GM21737 (cell line): ENCODE data around the gene INPP4A.

Experiments
- ATAC-seq: cut with Tn5 transposase; IDR thresholded peaks from one replicate; pipeline ENCODE4 v1.9.1; 2021; ENCODE audit warnings: mild to moderate bottlenecking, moderate library complexity; ENCODE audit not compliant: unreplicated experiment

Gene INPP4A

GRCh38 chr2:98489486-98489885, 44.8 kb downstream of the INPP4A start:
- no peak for ATAC-seq

GRCh38 chr2:98489971-98490962, 45.6 kb downstream of the INPP4A start:
- no peak for ATAC-seq

DNA sequence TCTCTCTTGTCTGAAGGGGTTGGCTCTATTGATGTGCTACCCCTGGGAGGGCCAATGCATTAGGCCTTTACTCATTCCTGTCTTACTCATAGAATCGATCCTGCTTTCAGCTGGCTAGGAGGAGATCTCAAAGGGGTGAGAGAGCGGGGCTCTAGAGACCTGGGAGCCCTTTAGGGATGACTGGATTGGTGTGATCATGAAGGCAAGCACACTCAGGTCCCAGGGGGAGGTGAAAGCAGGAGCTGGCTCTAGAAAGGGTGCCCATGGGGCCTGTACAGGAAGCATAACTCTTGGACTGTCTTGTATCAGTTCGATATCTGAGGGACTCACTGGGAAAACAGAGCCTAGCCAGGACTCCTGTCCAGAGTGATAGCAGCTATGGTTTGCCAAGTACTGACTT, 47.8 kb downstream of the INPP4A start:
- no peak for ATAC-seq

DNA sequence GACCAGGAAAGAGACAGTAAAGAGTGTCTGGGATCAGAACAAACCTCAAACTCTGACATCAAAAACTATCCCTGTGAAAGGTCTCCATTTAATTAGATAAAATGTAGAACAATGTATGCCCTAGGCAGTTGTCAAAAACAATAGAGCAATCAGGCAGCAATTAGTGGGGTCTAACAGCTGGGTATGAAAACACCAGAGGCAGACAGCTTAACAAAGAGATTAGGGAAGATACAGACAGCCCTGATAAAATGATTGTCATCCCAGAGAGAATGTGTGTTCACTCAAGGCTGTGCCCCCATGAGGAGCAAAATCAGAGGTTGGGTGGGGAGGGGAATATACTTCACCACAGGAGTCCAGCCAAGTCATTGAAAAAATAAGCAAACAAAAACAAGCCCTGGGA, 50.0 kb downstream of the INPP4A start:
- ATAC-seq: no peak

DNA sequence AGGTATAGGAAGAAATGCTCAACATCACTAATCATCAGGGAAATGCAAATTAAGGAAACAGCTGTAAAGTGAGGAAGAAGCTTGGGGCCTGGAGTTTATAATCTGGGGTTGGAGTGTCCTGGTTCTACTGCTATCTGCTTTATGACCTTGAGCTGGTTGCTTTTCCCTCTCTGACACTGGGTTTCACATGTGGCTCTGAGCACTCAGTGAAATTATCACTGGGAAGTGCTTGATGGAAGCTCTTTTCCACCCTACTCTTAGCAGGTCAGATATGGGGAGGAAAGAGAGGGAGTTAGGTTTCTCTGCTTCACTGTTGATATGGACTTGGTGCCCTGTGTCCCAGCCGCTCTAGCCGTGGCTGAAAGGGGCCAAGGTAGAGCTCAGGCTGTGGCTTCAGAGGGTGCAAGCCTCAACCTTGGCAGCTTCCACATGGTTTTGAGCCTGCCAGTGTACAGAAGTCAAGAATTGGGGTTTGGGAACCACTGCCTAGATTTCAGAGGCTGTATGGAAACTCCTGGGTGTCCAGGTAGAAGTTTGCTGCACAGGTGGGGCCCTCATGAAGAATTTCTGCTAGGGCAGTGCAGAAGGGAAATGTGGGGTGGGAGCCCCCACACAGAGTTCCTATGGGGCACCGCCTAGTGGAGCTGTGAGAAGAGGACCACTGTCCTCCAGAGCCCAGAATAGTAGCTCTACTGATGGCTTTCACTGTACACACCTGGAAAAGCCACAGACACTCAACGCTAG, 52.3 kb downstream of the INPP4A start:
- ATAC-seq: no peak

DNA sequence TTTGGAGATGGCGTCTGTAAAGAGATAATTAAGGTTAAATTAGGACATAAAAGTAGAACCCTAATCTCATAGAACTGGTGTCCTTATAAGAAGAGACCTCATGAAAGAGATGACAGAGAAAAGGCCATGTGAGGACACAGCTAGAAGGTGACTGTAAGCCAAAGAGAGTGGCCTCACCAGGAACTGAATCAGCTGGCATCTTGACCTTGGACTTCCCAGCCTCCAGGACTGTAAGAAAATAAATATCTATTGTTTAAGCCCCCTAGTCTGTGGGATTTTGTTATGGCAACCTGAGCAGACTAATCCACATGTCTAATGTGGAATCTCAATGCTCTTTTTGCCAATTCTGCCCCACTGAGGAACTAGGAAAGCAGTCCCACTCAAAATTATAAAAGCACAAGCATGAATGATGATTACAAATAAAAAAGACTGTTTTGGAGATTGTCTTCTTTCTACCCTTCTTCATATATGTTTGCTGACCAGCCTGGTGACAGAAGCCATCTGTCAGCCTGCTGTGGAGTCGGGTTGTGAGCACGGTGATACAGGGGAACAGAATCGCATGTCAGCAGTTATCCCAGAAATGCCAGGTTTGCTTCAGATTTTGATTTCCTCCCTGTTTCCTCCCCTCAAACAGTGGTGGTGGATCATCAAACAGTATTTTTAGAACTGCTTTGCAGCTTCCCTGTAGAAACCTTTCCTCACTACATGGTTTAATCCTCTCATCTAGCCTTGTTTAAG, 54.2 kb downstream of the INPP4A start:
- no peak for ATAC-seq

DNA sequence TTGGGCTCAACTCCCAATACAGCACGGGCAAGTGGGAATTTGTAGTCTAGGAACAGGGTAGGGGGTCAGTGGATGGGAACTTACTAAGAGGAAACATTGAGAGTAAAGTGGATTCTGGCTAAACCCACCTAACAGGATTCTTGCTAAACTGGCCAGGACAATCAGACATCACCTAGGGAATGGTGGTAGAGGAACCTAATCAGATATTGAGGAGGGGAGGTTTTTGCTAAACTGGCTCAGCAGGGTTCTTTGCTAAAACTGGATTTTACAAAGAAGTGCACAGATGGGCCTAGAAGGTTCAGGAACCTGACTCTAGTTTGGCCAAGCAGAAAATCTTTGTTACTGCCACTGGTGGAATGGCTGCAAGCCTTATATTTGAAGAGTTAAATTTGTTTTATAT, 55.9 kb downstream of the INPP4A start:
- ATAC-seq: no peak

DNA sequence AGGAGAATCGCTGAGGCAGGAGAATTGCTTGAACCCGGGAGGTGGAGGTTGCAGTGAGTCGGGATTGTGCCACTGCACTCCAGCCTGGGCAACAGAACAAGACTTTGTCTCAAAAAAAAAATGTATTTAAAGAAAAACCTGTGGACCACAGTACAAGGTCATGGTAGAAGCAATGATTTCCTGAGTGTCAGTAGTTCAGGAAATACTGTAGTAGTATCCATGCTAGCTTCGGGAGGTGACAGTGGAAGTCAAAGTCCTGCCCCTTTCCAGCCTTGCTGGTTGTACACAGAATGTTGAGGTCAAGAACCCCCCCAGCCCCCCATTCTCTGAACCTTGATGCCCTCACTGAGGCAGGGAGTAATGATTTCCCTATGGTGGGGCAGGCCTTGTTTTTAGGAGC, 56.6 kb downstream of the INPP4A start:
- no peak for ATAC-seq

GRCh38 chr2:98501876-98502275, 57.2 kb downstream of the INPP4A start:
- ATAC-seq: no peak

DNA sequence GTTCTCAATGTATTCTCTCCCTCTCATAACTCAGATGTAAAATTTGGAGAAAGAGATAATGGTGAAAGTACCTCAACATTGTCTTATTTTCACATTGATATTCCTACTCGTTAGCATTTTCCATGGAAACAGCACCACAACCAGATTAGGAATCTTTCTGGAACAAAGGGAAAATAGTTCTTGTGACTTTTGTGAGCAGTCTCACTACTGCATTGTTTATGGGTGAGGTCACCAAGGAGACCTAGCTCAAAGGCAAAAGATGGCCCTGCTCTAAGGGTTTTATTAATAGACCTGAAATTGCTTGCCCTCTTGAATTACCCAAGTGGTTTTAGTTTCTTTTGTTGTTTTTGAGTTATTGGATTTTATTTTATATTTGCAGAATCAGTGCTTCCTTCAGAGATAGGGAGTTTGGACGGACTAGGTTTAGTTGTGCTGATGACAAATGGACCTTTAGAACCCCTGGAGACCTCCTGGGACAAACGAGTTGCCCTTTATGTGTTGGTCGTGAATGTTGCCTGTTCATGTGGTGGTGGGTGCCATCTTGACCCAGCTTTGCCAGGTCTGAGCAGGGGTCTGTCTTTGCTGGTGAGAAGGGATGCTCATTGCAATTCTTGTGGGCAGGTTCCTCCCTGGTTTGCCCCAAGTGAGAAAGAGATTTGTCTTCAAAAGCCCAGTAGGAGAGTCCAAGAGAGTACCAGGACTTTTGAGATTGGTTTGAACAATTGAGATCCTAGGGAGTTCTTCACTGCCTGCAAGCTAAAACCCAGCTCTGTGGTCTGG, 58.1 kb downstream of the INPP4A start:
- no peak for ATAC-seq

- no peak for ATAC-seq
Observed at GRCh38 chr2:98503481-98504105, 58.9 kb downstream of the INPP4A start.

DNA sequence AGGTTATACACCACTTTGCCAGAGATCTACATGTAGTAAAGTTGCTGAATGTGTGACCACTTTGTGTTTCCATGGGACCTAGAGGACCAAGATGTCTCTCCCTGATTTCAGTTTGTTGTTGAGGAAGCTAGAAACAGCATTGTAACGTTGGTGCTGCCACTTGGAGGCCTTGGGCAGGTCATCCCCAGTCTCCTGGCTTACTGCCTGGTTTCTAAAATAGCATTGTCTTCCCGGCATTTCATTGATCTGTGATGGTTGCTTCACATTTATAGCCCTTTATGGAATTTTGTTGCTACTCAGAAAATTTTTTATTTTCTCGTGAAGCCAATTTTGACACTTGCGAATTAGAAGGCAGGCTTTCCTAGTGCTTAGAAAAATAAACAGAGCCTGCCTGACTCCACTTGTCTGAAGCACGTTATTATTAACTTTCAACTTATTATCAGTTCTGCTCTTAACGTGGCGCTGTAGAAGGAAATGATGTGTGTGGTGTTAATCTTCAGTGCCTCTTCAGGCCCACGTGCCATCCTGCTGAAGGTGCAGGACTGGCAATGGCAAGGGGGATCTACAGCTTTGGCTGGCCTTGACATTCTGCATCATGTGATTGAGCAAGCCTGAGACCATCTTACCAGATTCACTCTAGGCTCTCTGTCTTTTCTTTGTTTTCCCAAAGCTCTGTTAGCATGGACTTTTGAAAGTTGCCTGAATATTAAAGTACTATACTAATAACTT, 59.9 kb downstream of the INPP4A start:
- ATAC-seq: no peak

DNA sequence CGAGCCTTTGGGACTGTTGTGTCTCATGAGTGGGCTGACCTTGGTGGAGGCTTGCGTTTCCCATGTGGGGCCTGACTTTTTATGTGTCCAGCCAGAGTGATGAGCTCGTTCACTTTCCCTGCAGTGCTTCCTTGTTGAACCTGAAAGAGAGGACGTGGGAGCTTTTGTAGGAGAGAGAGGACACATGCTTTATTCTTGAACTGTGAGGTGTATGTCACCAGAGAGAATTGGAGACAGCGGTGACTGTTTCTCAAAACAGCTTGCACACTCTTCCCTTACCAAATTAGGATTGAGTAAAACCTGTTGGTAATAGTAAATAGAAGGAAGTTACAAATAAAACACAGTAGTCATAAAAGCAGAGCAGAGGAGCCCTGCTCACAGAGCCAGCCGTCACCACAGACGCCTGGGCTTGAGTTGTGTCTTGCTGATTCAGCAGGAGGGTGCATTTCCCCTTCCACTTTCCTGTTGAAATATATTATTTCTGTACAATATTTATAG, 60.7 kb downstream of the INPP4A start:
- ATAC-seq: no peak

DNA sequence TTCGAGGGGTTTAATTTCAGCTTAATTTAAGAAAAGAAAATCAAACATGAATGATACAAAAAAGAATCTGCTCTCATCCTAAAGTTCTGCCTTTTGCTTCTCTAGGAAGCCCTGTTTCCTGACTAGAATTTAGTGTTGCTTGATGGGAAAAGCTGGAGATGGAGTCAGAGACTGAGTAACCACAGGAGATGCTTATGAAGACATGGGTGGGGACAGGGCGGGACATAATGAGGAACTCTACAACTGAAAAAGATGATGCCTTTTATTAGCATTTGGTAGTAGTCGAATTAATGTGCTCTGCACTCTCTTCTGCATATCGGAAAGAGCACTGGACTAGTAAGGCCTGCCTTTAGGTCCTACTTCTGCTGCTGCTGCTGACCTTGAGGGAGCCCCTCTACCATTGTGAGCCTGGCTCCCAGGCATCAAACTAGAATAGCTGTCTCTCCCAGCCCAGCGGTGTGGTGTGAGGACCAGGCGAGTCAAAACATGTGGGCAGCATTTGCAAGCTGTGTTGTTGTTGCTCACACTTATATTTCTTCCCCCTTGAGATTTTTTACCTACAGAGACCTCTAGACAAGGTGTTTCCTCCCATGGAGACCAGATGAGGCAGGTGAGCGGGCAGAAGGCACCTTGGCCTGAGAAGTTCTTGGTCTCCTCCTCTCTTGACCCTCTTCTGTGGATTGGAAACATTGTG, 61.5 kb downstream of the INPP4A start:
- no peak for ATAC-seq

DNA sequence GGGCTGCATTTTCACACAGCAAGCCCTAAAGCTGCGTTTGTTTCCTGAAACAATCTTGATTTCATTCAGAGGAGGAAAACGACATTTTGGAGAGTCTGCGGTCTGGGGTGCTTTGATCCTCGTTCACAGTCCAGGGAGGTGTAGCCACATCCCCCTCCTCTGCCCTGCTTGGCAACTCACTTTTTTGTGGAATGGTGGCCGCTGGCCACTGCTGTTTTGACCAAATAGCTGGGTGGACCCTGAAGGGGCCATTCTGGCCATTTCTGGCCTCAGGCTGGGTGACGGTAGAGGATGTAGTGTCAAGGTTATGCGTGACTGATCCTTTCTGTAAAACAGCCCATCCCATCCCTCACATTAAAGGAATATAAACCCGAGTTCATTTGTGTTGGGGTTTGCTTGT, 62.2 kb downstream of the INPP4A start:
- no peak for ATAC-seq

GRCh38 chr2:98507461-98507860, 62.8 kb downstream of the INPP4A start:
- ATAC-seq: no peak

DNA sequence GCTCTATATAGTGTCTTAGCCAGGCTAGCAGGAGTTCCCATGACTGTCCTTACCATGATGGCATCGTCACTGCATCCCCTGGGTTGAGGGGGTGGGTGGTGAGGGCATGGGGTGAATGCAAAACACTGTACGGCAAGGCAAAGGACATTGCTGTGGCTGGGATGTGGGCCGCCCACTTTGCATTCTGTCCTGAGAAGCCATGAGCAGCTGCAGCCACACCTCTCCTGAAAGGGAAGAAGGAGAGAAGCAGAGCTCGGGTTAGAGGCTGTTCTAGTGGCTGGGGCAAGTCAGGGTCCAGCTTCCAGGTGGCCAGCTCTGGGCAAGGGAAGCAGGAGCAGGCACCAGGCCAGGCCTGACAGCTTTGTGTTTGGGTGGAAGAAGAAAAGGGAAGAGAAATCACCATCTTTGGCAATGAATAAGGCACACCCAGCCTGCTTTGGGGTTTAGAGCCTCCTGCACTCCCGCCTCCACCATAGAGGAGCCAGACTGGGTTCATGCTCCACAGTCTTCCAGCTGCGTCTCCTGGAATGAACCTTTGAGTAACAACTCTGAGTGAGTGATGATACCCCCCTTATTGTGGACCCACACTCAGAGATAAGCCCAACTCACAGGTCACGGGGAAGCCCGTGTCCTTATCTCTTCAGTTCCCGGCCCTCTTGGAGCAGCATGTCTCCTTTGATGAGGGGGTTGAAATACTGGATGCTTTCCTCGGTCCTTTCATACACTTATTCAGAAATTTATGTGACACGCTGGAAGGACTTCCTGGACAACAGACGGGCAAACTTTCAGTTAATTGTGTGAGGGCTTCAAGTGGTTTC, 63.4 kb downstream of the INPP4A start:
- no peak for ATAC-seq

GRCh38 chr2:98508709-98509066, 64.0 kb downstream of the INPP4A start:
- ATAC-seq: no peak
